ENCODE measurements around the gene VSIG4.
A peak's percentile ranks its signal among the peaks of the same experiment; 100 is the strongest.

VSIG4 gene

GRCh38 chrX:66018585-66019309 is 21.1 kb downstream of the VSIG4 start:
- Histone ChIP-seq H3K9ac (ENCODE audit: low read depth in 1 of 2, low read length in 2 of 2) (no peak overlapping the region), H3K27me3 (ENCODE audit: control insufficient read depth in 1 of 2, insufficient read depth in 2 of 2, low read length in 2 of 2) (no peaks in the 10 kb centered on the region), H3K27ac (ENCODE audit: low read depth, low read length) (no peak overlapping the region), H3K9me3 (ENCODE audit: control insufficient read depth in 1 of 2, low read length in 2 of 2) (no peaks in the 10 kb centered on the region), H3K36me3 (ENCODE audit: control insufficient read depth in 1 of 2, insufficient read depth in 2 of 2, low read length in 2 of 2) (no peaks in the 10 kb centered on the region), H3K4me3 (ENCODE audit: low read depth in 1 of 2, low read length in 2 of 2) (no peak overlapping the region), H3K4me1 (ENCODE audit: control insufficient read depth in 1 of 2, insufficient read depth in 2 of 2, low read length in 2 of 2) (no peaks in the 10 kb centered on the region)

- no peaks in the 10 kb centered on the region for H3K27me3 ChIP-seq (ENCODE audit: control insufficient read depth in 1 of 2, insufficient read depth in 2 of 2, low read length in 2 of 2)
- H3K27ac ChIP-seq (ENCODE audit: low read depth, low read length), result no peak overlapping the region
- no peaks in the 10 kb centered on the region for H3K9me3 ChIP-seq (ENCODE audit: control insufficient read depth in 1 of 2, low read length in 2 of 2)
- no peak overlapping the region for H3K9ac ChIP-seq (ENCODE audit: low read depth in 1 of 2, low read length in 2 of 2)
- H3K4me3 ChIP-seq (ENCODE audit: low read depth in 1 of 2, low read length in 2 of 2), result peak overlapping the region in 1 of 2 donors; percentile 28
- H3K36me3 ChIP-seq (ENCODE audit: control insufficient read depth in 1 of 2, insufficient read depth in 2 of 2, low read length in 2 of 2), result no peaks in the 10 kb centered on the region
- H3K4me1 ChIP-seq (ENCODE audit: control insufficient read depth in 1 of 2, insufficient read depth in 2 of 2, low read length in 2 of 2), result no peaks in the 10 kb centered on the region
Measured at GRCh38 chrX:66017659-66018170, 22.2 kb downstream of the VSIG4 start.

- Histone ChIP-seq H3K27ac (ENCODE audit: low read depth, low read length) (no peak overlapping the region), H3K4me1 (ENCODE audit: control insufficient read depth in 1 of 2, insufficient read depth in 2 of 2, low read length in 2 of 2) (no peaks in the 10 kb centered on the region), H3K27me3 (ENCODE audit: control insufficient read depth in 1 of 2, insufficient read depth in 2 of 2, low read length in 2 of 2) (no peaks in the 10 kb centered on the region), H3K9me3 (ENCODE audit: control insufficient read depth in 1 of 2, low read length in 2 of 2) (no peaks in the 10 kb centered on the region), H3K4me3 (ENCODE audit: low read depth in 1 of 2, low read length in 2 of 2) (peak overlapping the region; percentile 28), H3K9ac (ENCODE audit: low read depth in 1 of 2, low read length in 2 of 2) (no peak overlapping the region), H3K36me3 (ENCODE audit: control insufficient read depth in 1 of 2, insufficient read depth in 2 of 2, low read length in 2 of 2) (no peaks in the 10 kb centered on the region)
Measured at GRCh38 chrX:66016905-66017658, 22.8 kb downstream of the VSIG4 start.

GRCh38 chrX:66015900-66016689 is 23.8 kb downstream of the VSIG4 start:
- Histone ChIP-seq H3K27ac (ENCODE audit: low read depth, low read length) (no peak overlapping the region), H3K36me3 (ENCODE audit: control insufficient read depth in 1 of 2, insufficient read depth in 2 of 2, low read length in 2 of 2) (no peaks in the 10 kb centered on the region), H3K9me3 (ENCODE audit: control insufficient read depth in 1 of 2, low read length in 2 of 2) (no peaks in the 10 kb centered on the region), H3K9ac (ENCODE audit: low read depth in 1 of 2, low read length in 2 of 2) (no peak overlapping the region), H3K27me3 (ENCODE audit: control insufficient read depth in 1 of 2, insufficient read depth in 2 of 2, low read length in 2 of 2) (no peaks in the 10 kb centered on the region), H3K4me1 (ENCODE audit: control insufficient read depth in 1 of 2, insufficient read depth in 2 of 2, low read length in 2 of 2) (no peaks in the 10 kb centered on the region), H3K4me3 (ENCODE audit: low read depth in 1 of 2, low read length in 2 of 2) (peak overlapping the region in 1 of 2 donors; percentile 51)

GRCh38 chrX:66015152-66015831 is 24.6 kb downstream of the VSIG4 start:
- no peaks in the 10 kb centered on the region for H3K9me3 ChIP-seq (ENCODE audit: control insufficient read depth in 1 of 2, low read length in 2 of 2)
- no peak overlapping the region for H3K27ac ChIP-seq (ENCODE audit: low read depth, low read length)
- H3K27me3 ChIP-seq (ENCODE audit: control insufficient read depth in 1 of 2, insufficient read depth in 2 of 2, low read length in 2 of 2), result no peaks in the 10 kb centered on the region
- H3K36me3 ChIP-seq (ENCODE audit: control insufficient read depth in 1 of 2, insufficient read depth in 2 of 2, low read length in 2 of 2), result no peaks in the 10 kb centered on the region
- peak overlapping the region in 1 of 2 donors; percentile 51 for H3K4me3 ChIP-seq (ENCODE audit: low read depth in 1 of 2, low read length in 2 of 2)
- H3K4me1 ChIP-seq (ENCODE audit: control insufficient read depth in 1 of 2, insufficient read depth in 2 of 2, low read length in 2 of 2), result no peaks in the 10 kb centered on the region
- no peak overlapping the region for H3K9ac ChIP-seq (ENCODE audit: low read depth in 1 of 2, low read length in 2 of 2)

- H3K27ac ChIP-seq (ENCODE audit: low read depth, low read length), result no peak overlapping the region
- no peak overlapping the region for H3K9ac ChIP-seq (ENCODE audit: low read depth in 1 of 2, low read length in 2 of 2)
Measured at GRCh38 chrX:66014556-66014955, 25.3 kb downstream of the VSIG4 start.

GRCh38 chrX:66014084-66014483 is 25.8 kb downstream of the VSIG4 start:
- H3K27me3 ChIP-seq (ENCODE audit: control insufficient read depth in 1 of 2, insufficient read depth in 2 of 2, low read length in 2 of 2), result no peaks in the 10 kb centered on the region
- no peaks in the 10 kb centered on the region for H3K4me1 ChIP-seq (ENCODE audit: control insufficient read depth in 1 of 2, insufficient read depth in 2 of 2, low read length in 2 of 2)
- no peak overlapping the region for H3K9ac ChIP-seq (ENCODE audit: low read depth in 1 of 2, low read length in 2 of 2)
- no peaks in the 10 kb centered on the region for H3K36me3 ChIP-seq (ENCODE audit: control insufficient read depth in 1 of 2, insufficient read depth in 2 of 2, low read length in 2 of 2)
- H3K27ac ChIP-seq (ENCODE audit: low read depth, low read length), result no peak overlapping the region
- H3K4me3 ChIP-seq (ENCODE audit: low read depth in 1 of 2, low read length in 2 of 2), result no peak overlapping the region
- no peaks in the 10 kb centered on the region for H3K9me3 ChIP-seq (ENCODE audit: control insufficient read depth in 1 of 2, low read length in 2 of 2)

More at GRCh38 chrX:66014556-66014955, 25.3 kb downstream of the VSIG4 start:
- Histone ChIP-seq H3K9me3 (ENCODE audit: control insufficient read depth in 1 of 2, low read length in 2 of 2) (no peaks in the 10 kb centered on the region), H3K36me3 (ENCODE audit: control insufficient read depth in 1 of 2, insufficient read depth in 2 of 2, low read length in 2 of 2) (no peaks in the 10 kb centered on the region), H3K27me3 (ENCODE audit: control insufficient read depth in 1 of 2, insufficient read depth in 2 of 2, low read length in 2 of 2) (no peaks in the 10 kb centered on the region), H3K4me3 (ENCODE audit: low read depth in 1 of 2, low read length in 2 of 2) (no peak overlapping the region), H3K4me1 (ENCODE audit: control insufficient read depth in 1 of 2, insufficient read depth in 2 of 2, low read length in 2 of 2) (no peaks in the 10 kb centered on the region)

GRCh38 chrX:66013194-66013816 is 26.6 kb downstream of the VSIG4 start:
- no peak overlapping the region for H3K9ac ChIP-seq (ENCODE audit: low read depth in 1 of 2, low read length in 2 of 2)
- H3K4me1 ChIP-seq (ENCODE audit: control insufficient read depth in 1 of 2, insufficient read depth in 2 of 2, low read length in 2 of 2), result no peaks in the 10 kb centered on the region
- H3K4me3 ChIP-seq (ENCODE audit: low read depth in 1 of 2, low read length in 2 of 2), result no peak overlapping the region
- no peaks in the 10 kb centered on the region for H3K27me3 ChIP-seq (ENCODE audit: control insufficient read depth in 1 of 2, insufficient read depth in 2 of 2, low read length in 2 of 2)
- H3K9me3 ChIP-seq (ENCODE audit: control insufficient read depth in 1 of 2, low read length in 2 of 2), result no peaks in the 10 kb centered on the region
- no peaks in the 10 kb centered on the region for H3K36me3 ChIP-seq (ENCODE audit: control insufficient read depth in 1 of 2, insufficient read depth in 2 of 2, low read length in 2 of 2)
- H3K27ac ChIP-seq (ENCODE audit: low read depth, low read length), result no peak overlapping the region

GRCh38 chrX:66012094-66012534 is 27.8 kb downstream of the VSIG4 start:
- Histone ChIP-seq H3K27ac (ENCODE audit: low read depth, low read length) (no peak overlapping the region), H3K4me1 (ENCODE audit: control insufficient read depth in 1 of 2, insufficient read depth in 2 of 2, low read length in 2 of 2) (no peaks in the 10 kb centered on the region), H3K9ac (ENCODE audit: low read depth in 1 of 2, low read length in 2 of 2) (no peak overlapping the region)

More at GRCh38 chrX:66012094-66012534, 27.8 kb downstream of the VSIG4 start:
- Histone ChIP-seq H3K9me3 (ENCODE audit: control insufficient read depth in 1 of 2, low read length in 2 of 2) (no peaks in the 10 kb centered on the region), H3K27me3 (ENCODE audit: control insufficient read depth in 1 of 2, insufficient read depth in 2 of 2, low read length in 2 of 2) (no peaks in the 10 kb centered on the region), H3K4me3 (ENCODE audit: low read depth in 1 of 2, low read length in 2 of 2) (no peak overlapping the region), H3K36me3 (ENCODE audit: control insufficient read depth in 1 of 2, insufficient read depth in 2 of 2, low read length in 2 of 2) (no peaks in the 10 kb centered on the region)
